Fibroblast of lung (primary cell): ENCODE measurements around the gene SNAPC5. TPM values are rescaled to one million over a fixed set of nuclear protein-coding genes. Genes with fewer than 3 reads are reported as not detected.

ENCODE experiments used
- DNase-seq, 2 donors: peaks; one replicate each; pipeline versions ENCODE4 v3.0.0 to v3.0.0-alpha.2; 2010; ENCODE audit warnings: low read depth in 2 of 2
- H2AFZ ChIP-seq: 2 replicates; pipeline ENCODE4 v1.5.1; 2012; ENCODE audit warnings: low read length, control low read depth, inconsistent platforms
- H3K27ac ChIP-seq: 2 replicates; pipeline ENCODE4 v1.5.1; 2011; ENCODE audit warnings: low read length, control low read depth; ENCODE audit not compliant: insufficient read depth
- H3K27me3 ChIP-seq: 2 replicates; pipeline ENCODE4 v1.5.1; 2011; ENCODE audit warnings: mild to moderate bottlenecking, low read length; ENCODE audit not compliant: control insufficient read depth, insufficient read depth
- H3K36me3 ChIP-seq: 2 replicates; pipeline ENCODE4 v1.5.1; 2011; ENCODE audit warnings: low read length; ENCODE audit not compliant: control insufficient read depth, insufficient read depth
- H3K4me1 ChIP-seq: 2 replicates; pipeline ENCODE4 v1.5.1; 2011; ENCODE audit warnings: low read length; ENCODE audit not compliant: control insufficient read depth, insufficient read depth; ENCODE audit errors: extremely low read depth
- H3K4me2 ChIP-seq: 2 replicates; pipeline ENCODE4 v1.5.1; 2011; ENCODE audit warnings: low read length, control low read depth; ENCODE audit not compliant: insufficient read depth; ENCODE audit errors: extremely low read depth
- H3K4me3 ChIP-seq, 4 experiments: fragments of 200-600 bp in 1 of 4; sonication (generic) in 1 of 4; replicated peaks in 1 of 4; 2 replicates each; pipeline ENCODE4 v1.5.1; 2011 to 2016; ENCODE audit warnings: low read length in 4 of 4, low read depth in 3 of 4, mild to moderate bottlenecking in 3 of 4, control low read depth in 2 of 4, inconsistent platforms in 1 of 4, mixed read lengths in 1 of 4; ENCODE audit not compliant: insufficient read depth in 1 of 4; ENCODE audit errors: control extremely low read depth in 1 of 4
- H3K79me2 ChIP-seq: 2 replicates; pipeline ENCODE4 v1.5.1; 2012; ENCODE audit warnings: mild to moderate bottlenecking, low read length, inconsistent platforms; ENCODE audit not compliant: control insufficient read depth, insufficient read depth
- H3K9ac ChIP-seq: 2 replicates; pipeline ENCODE4 v1.5.1; 2011; ENCODE audit warnings: mild to moderate bottlenecking, low read length, control low read depth; ENCODE audit not compliant: insufficient read depth
- H3K9me3 ChIP-seq: 2 replicates; pipeline ENCODE4 v1.5.1; 2012; ENCODE audit warnings: low read depth, low read length; ENCODE audit not compliant: control insufficient read depth, insufficient read depth
- H4K20me1 ChIP-seq: 2 replicates; pipeline ENCODE4 v1.5.1; 2011; ENCODE audit warnings: low read length; ENCODE audit not compliant: control insufficient read depth, insufficient read depth; ENCODE audit errors: extremely low read depth
- EZH2 ChIP-seq: IDR thresholded peaks from 2 replicates; pipeline ENCODE4 v1.5.1; 2012; ENCODE audit warnings: low read length, control low read depth, mild to moderate bottlenecking; ENCODE audit errors: missing control alignments
- polyA plus RNA-seq, 2 donors: library from polyadenylated mRNA; depleted of rRNA in 1 of 2; stranded (reverse) in 1 of 2; unstranded in 1 of 2; fragments of >200 nt; gene quantifications; 2 replicates each; pipeline ENCODE4 v1.2.1, GENCODE V29; 2011 to 2012; ENCODE audit warnings: missing spikeins in 1 of 2
- total RNA-seq: library from RNA; depleted of rRNA; stranded (reverse); fragments of >200 nt; gene quantifications from 2 replicates; pipeline ENCODE4 v1.2.1, GENCODE V29; 2014
- TF ChIP-seq, protein P1 (sequence below), 2 donors: IDR thresholded peaks in 1 of 2; conservative IDR thresholded peaks in 1 of 2; 1 replicate in 1 of 2; 2 replicates in 1 of 2; pipeline ENCODE4 v1.5.1; 2011 to 2012; ENCODE audit warnings: low read length in 2 of 2, control low read depth in 1 of 2, inconsistent platforms in 1 of 2, low read depth in 1 of 2, mild to moderate bottlenecking in 1 of 2

Gene SNAPC5
- total and polyA plus RNA-seq, 2 donors (not counting 1 experiment from before 2014, with no cell fraction given), result 28.6 to 40.3 TPM

GRCh38 chr15:66515901-66516322 is 18.4 kb upstream of the SNAPC5 start:
- Histone ChIP-seq H2AFZ (no peak overlapping the region), H3K9me3 (no peaks in the 10 kb centered on the region), H3K4me1 (no peaks in the 10 kb centered on the region), H3K36me3 (no peaks in the 10 kb centered on the region), H3K4me3 (no peak overlapping the region), H4K20me1 (no peaks in the 10 kb centered on the region), H3K27me3 (no peaks in the 10 kb centered on the region), H3K27ac (no peak overlapping the region), H3K4me2 (no peak overlapping the region), H3K79me2 (no peaks in the 10 kb centered on the region), H3K9ac (no peak overlapping the region)
- DNase-seq, result peak in 1 of 2 donors; percentile 27
- no peak for TF ChIP-seq EZH2
- TF ChIP-seq, protein P1, sequence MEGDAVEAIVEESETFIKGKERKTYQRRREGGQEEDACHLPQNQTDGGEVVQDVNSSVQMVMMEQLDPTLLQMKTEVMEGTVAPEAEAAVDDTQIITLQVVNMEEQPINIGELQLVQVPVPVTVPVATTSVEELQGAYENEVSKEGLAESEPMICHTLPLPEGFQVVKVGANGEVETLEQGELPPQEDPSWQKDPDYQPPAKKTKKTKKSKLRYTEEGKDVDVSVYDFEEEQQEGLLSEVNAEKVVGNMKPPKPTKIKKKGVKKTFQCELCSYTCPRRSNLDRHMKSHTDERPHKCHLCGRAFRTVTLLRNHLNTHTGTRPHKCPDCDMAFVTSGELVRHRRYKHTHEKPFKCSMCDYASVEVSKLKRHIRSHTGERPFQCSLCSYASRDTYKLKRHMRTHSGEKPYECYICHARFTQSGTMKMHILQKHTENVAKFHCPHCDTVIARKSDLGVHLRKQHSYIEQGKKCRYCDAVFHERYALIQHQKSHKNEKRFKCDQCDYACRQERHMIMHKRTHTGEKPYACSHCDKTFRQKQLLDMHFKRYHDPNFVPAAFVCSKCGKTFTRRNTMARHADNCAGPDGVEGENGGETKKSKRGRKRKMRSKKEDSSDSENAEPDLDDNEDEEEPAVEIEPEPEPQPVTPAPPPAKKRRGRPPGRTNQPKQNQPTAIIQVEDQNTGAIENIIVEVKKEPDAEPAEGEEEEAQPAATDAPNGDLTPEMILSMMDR (conservative IDR thresholded peaks at IDR 0.05 in 1 of 2, IDR thresholded peaks at IDR 0.05 in 1 of 2; ENCODE audit: low read depth in 1 of 2, low read length in 2 of 2), result no peak

DNA sequence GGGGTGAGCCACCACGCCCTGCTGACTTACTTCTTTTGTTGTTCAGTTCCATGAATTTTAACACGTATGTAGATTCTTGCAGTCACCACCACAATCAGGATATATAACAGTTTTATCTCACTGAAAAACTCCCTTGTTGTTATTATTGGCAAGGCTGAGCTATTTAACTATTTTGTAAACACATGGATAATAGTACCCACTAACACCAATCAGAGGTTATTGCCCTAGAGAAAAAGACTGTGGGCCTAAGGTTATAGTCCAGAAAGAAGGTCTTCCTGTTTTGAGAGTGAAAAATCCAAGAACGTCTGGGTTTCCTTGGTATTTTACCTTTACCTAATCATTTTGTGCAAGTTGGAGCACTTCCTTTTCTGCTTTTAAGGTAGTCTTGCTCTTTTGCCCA is 17.0 kb upstream of the SNAPC5 start:
- TF ChIP-seq, protein P1 (conservative IDR thresholded peaks at IDR 0.05 in 1 of 2, IDR thresholded peaks at IDR 0.05 in 1 of 2; ENCODE audit: low read depth in 1 of 2, low read length in 2 of 2), result no peak
- TF ChIP-seq EZH2, result no peak
- no peaks in the 10 kb centered on the region for H3K27me3 ChIP-seq
- H3K4me2 ChIP-seq, result no peak overlapping the region
- H3K4me1 ChIP-seq, result no peaks in the 10 kb centered on the region
- H3K4me3 ChIP-seq, result no peak overlapping the region
- H4K20me1 ChIP-seq, result no peaks in the 10 kb centered on the region
- H3K9me3 ChIP-seq, result no peaks in the 10 kb centered on the region
- no peaks in the 10 kb centered on the region for H3K79me2 ChIP-seq
- no peak overlapping the region for H3K9ac ChIP-seq
- H3K27ac ChIP-seq, result no peak overlapping the region
- H3K36me3 ChIP-seq, result no peaks in the 10 kb centered on the region
- no peak overlapping the region for H2AFZ ChIP-seq
- no peak for DNase-seq

GRCh38 chr15:66508293-66508883 is 10.8 kb upstream of the SNAPC5 start:
- no peak overlapping the region for H3K4me2 ChIP-seq
- no peaks in the 10 kb centered on the region for H3K4me1 ChIP-seq
- H3K36me3 ChIP-seq, result no peaks in the 10 kb centered on the region
- peak overlapping the region; percentile 17 for H2AFZ ChIP-seq
- no peaks in the 10 kb centered on the region for H4K20me1 ChIP-seq
- no peaks in the 10 kb centered on the region for H3K27me3 ChIP-seq
- H3K4me3 ChIP-seq, result no peak overlapping the region
- H3K27ac ChIP-seq, result no peak overlapping the region
- no peak for DNase-seq
- no peak overlapping the region for H3K9ac ChIP-seq
- H3K9me3 ChIP-seq, result no peaks in the 10 kb centered on the region
- no peak for TF ChIP-seq EZH2
- TF ChIP-seq, protein P1 (conservative IDR thresholded peaks at IDR 0.05 in 1 of 2, IDR thresholded peaks at IDR 0.05 in 1 of 2; ENCODE audit: low read depth in 1 of 2, low read length in 2 of 2), result no peak
- H3K79me2 ChIP-seq, result peaks cover 42% of the 10 kb centered on the region
